ENCODE data around the gene CDK6. TPM values are rescaled to one million over a fixed set of nuclear protein-coding genes. Genes with fewer than 3 reads are reported as not detected.

CDK6 gene
- polyA plus RNA-seq, 2 of the 4 experiments (the other 2 are of a cell fraction), result 13.6 to 25.9 TPM

DNA sequence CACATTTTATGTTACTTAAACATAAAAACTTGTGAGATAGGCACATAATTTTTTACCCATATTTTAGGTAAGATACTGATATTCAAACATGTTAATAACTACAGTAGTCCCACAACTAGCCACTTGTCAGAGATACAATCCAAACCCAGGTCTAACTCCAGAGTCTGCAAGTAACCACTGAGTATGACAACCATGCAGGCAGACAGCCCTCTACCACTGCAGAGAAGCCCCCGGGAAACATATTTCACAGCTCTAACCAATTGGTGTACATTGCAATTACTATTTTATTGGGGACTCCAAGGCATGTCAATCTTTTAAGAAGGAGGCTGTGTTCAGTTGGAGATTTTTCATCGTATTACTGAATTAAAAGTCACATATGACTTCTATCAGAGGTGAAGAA, 139.0 kb downstream of the CDK6 start:
- H3K4me1 ChIP-seq, result peaks cover 65% of the 10 kb centered on the region
- CTCF ChIA-PET, result interaction anchor here (1.0 to 8.8 kb wide), 4 partner anchors 12 to 134 kb away, joined by 3 to 74 read pairs (median 4); no protein-coding TSS in a partner anchor

DNA sequence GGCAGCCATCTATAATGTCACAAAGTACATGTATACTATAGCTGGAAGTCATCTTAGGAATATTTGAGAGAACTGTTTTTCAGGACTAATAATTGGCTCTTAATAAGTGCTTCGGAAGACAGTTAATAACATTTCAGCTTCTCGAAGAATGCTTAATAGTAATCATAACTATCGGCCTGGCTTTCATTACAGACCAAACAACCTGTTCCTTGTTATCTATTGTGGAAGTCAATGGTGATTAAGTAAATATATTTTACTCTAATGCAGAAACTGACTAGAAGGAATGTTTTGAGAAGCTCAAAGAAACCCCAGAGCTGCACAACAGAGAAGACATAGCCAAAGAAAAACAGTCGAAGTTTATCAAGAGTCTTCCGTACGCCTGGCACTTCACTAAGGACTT, 139.4 kb downstream of the CDK6 start:
- POLR2A ChIA-PET, result no interaction called here
- peaks cover 68% of the 10 kb centered on the region for H3K4me1 ChIP-seq
- ATAC-seq (no peak), DNase-seq (ENCODE audit: low read depth in 1 of 2, low spot score in 1 of 2) (no peak), FAIRE-seq (no peak)
- no peak for TF ChIP-seq MAFK (IDR thresholded peaks at IDR 0.05; ENCODE audit: partially characterized antibody)
- no peak for TF ChIP-seq FOXS1 (CRISPR knock-in tag; IDR thresholded peaks at IDR 0.05)
- TF ChIP-seq POLR2AphosphoS2 (conservative IDR thresholded peaks at IDR 0.05; ENCODE audit: low read length), result no peak
- 86% methylated on average over 6 of the region's 6 CpGs for WGBS (ENCODE audit: missing lambda C conversion rate)
- H3K4me3 ChIP-seq, result no peak overlapping the region
- peak overlapping the region; percentile 72 for H3K4me2 ChIP-seq
- H3K9me3 ChIP-seq, result 0 out of 3 replicates have a peak, but pooled peaks cover 3% of the 10 kb centered on the region
- peak overlapping the region; percentile 64 to 85 for H3K27ac ChIP-seq
- CTCF ChIA-PET, result interaction anchor here (1.1 to 8.8 kb wide), 3 partner anchors 13 to 135 kb away, joined by 5 to 74 read pairs (median 7); no protein-coding TSS in a partner anchor

More for the DNA sequence above, 139.0 kb downstream of the CDK6 start:
- peak overlapping the region; percentile 72 for H3K4me2 ChIP-seq
- TF ChIP-seq, protein P1, sequence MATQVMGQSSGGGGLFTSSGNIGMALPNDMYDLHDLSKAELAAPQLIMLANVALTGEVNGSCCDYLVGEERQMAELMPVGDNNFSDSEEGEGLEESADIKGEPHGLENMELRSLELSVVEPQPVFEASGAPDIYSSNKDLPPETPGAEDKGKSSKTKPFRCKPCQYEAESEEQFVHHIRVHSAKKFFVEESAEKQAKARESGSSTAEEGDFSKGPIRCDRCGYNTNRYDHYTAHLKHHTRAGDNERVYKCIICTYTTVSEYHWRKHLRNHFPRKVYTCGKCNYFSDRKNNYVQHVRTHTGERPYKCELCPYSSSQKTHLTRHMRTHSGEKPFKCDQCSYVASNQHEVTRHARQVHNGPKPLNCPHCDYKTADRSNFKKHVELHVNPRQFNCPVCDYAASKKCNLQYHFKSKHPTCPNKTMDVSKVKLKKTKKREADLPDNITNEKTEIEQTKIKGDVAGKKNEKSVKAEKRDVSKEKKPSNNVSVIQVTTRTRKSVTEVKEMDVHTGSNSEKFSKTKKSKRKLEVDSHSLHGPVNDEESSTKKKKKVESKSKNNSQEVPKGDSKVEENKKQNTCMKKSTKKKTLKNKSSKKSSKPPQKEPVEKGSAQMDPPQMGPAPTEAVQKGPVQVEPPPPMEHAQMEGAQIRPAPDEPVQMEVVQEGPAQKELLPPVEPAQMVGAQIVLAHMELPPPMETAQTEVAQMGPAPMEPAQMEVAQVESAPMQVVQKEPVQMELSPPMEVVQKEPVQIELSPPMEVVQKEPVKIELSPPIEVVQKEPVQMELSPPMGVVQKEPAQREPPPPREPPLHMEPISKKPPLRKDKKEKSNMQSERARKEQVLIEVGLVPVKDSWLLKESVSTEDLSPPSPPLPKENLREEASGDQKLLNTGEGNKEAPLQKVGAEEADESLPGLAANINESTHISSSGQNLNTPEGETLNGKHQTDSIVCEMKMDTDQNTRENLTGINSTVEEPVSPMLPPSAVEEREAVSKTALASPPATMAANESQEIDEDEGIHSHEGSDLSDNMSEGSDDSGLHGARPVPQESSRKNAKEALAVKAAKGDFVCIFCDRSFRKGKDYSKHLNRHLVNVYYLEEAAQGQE (IDR thresholded peaks at IDR 0.05), result no peak
- TF ChIP-seq FOSB (CRISPR knock-in tag; IDR thresholded peaks at IDR 0.05), result no peak
- no peak for TF ChIP-seq TFCP2L1 (CRISPR knock-in tag; IDR thresholded peaks at IDR 0.05)
- TF ChIP-seq, protein P2, sequence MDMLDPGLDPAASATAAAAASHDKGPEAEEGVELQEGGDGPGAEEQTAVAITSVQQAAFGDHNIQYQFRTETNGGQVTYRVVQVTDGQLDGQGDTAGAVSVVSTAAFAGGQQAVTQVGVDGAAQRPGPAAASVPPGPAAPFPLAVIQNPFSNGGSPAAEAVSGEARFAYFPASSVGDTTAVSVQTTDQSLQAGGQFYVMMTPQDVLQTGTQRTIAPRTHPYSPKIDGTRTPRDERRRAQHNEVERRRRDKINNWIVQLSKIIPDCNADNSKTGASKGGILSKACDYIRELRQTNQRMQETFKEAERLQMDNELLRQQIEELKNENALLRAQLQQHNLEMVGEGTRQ (IDR thresholded peaks at IDR 0.05), result no peak
- TF ChIP-seq SMC3 (IDR thresholded peaks at IDR 0.05), result no peak
- TF ChIP-seq, protein P3, sequence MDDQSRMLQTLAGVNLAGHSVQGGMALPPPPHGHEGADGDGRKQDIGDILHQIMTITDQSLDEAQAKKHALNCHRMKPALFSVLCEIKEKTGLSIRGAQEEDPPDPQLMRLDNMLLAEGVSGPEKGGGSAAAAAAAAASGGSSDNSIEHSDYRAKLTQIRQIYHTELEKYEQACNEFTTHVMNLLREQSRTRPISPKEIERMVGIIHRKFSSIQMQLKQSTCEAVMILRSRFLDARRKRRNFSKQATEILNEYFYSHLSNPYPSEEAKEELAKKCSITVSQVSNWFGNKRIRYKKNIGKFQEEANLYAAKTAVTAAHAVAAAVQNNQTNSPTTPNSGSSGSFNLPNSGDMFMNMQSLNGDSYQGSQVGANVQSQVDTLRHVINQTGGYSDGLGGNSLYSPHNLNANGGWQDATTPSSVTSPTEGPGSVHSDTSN (IDR thresholded peaks at IDR 0.05), result no peak
- TF ChIP-seq, protein P4, sequence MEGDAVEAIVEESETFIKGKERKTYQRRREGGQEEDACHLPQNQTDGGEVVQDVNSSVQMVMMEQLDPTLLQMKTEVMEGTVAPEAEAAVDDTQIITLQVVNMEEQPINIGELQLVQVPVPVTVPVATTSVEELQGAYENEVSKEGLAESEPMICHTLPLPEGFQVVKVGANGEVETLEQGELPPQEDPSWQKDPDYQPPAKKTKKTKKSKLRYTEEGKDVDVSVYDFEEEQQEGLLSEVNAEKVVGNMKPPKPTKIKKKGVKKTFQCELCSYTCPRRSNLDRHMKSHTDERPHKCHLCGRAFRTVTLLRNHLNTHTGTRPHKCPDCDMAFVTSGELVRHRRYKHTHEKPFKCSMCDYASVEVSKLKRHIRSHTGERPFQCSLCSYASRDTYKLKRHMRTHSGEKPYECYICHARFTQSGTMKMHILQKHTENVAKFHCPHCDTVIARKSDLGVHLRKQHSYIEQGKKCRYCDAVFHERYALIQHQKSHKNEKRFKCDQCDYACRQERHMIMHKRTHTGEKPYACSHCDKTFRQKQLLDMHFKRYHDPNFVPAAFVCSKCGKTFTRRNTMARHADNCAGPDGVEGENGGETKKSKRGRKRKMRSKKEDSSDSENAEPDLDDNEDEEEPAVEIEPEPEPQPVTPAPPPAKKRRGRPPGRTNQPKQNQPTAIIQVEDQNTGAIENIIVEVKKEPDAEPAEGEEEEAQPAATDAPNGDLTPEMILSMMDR (IDR thresholded peaks at IDR 0.05), result no peak
- TF ChIP-seq HOXB13 (CRISPR knock-in tag; IDR thresholded peaks at IDR 0.05; ENCODE audit: low read depth), result no peak
- no peak for TF ChIP-seq RFX5 (IDR thresholded peaks at IDR 0.05)
- TF ChIP-seq, protein P5, sequence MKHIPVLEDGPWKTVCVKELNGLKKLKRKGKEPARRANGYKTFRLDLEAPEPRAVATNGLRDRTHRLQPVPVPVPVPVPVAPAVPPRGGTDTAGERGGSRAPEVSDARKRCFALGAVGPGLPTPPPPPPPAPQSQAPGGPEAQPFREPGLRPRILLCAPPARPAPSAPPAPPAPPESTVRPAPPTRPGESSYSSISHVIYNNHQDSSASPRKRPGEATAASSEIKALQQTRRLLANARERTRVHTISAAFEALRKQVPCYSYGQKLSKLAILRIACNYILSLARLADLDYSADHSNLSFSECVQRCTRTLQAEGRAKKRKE (CRISPR knock-in tag; IDR thresholded peaks at IDR 0.05; ENCODE audit: low read depth), result no peak
- DNase-seq (ENCODE audit: low read depth in 1 of 2, low spot score in 1 of 2) (no peak), ATAC-seq (no peak), FAIRE-seq (no peak)
- H3K27ac ChIP-seq, result peak overlapping the region; percentile 64 to 85
- H3K9me3 ChIP-seq, result 0 out of 3 replicates have a peak, but pooled peaks cover 3% of the 10 kb centered on the region
- 83% methylated on average over 2 of the region's 2 CpGs for WGBS (ENCODE audit: missing lambda C conversion rate)
- POLR2A ChIA-PET, result no interaction called here
- H3K4me3 ChIP-seq, result no peak overlapping the region

DNA sequence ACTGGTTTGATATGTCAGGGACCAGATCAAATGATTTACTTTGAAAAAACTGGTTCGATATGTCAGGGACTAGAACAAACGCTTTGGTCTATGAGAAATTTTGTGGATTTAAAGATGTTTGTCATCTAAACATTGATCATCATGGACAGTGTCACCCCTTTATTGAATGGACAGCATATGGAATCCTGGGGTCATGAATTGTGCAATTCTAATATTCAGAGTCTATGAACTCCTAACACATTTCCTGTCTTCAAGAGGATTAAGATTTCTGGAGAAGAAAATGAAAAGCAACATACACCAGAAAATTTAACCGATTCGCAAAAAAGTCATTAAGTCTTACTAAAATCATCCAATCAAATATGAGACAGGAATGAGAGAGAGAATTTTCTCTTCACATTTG, 139.8 kb downstream of the CDK6 start:
- 78% methylated on average over 4 of the region's 4 CpGs for WGBS (ENCODE audit: missing lambda C conversion rate)

More for the DNA sequence above, 139.8 kb downstream of the CDK6 start:
- POLR2A ChIA-PET, result interaction anchor here (1.9 to 3.2 kb wide), 2 partner anchors 51 to 137 kb away, joined by 5 to 24 read pairs; no protein-coding TSS in a partner anchor
- H3K4me2 ChIP-seq, result peak overlapping the region; percentile 72
- peak; percentile 21 to 59; a peak in 3 of 4 replicates for TF ChIP-seq CEBPB (IDR thresholded peaks at IDR 0.05)
- TF ChIP-seq RARB (CRISPR knock-in tag; IDR thresholded peaks at IDR 0.05), result no peak
- no peak for ATAC-seq
- peaks cover 72% of the 10 kb centered on the region for H3K4me1 ChIP-seq
- DNase-seq (ENCODE audit: low read depth in 1 of 2, low spot score in 1 of 2), result no peak
- H3K27ac ChIP-seq, result peak overlapping the region; percentile 64 to 85
- no peak overlapping the region for H3K4me3 ChIP-seq
- no peak for FAIRE-seq
- 0 out of 3 replicates have a peak, but pooled peaks cover 3% of the 10 kb centered on the region for H3K9me3 ChIP-seq
- CTCF ChIA-PET, result interaction anchor here (1.2 to 8.8 kb wide), 3 partner anchors 63 to 135 kb away, joined by 3 to 74 read pairs (median 7); no protein-coding TSS in a partner anchor

All from A549 (cell line).